SH-SY5Y (cell line): Measurements from ENCODE around the gene PALD1.

Experiments
- GATA2 ChIP-seq: IDR thresholded peaks from 2 replicates; pipeline ENCODE4 v1.6.1; 2011; ENCODE audit warnings: mild to moderate bottlenecking, low read depth, low read length
- GATA3 ChIP-seq: IDR thresholded peaks from 2 replicates; pipeline ENCODE4 v1.6.1; 2011; ENCODE audit warnings: low read depth, mild to moderate bottlenecking, low read length, moderate library complexity

GRCh38 chr10:70561558-70561957 lies 83.0 kb downstream of the PALD1 start:
- no peak for TF ChIP-seq GATA2
- no peak for TF ChIP-seq GATA3
